ENCODE results near the gene CSNK2A1. TPM values are rescaled to one million over a fixed set of nuclear protein-coding genes. Genes with fewer than 3 reads are reported as not detected.

CSNK2A1 gene
- total and polyA plus RNA-seq, 2 of the 8 experiments (the other 6 are each of a cell fraction or from before 2014, with no cell fraction given), result 117 to 260 TPM

DNA sequence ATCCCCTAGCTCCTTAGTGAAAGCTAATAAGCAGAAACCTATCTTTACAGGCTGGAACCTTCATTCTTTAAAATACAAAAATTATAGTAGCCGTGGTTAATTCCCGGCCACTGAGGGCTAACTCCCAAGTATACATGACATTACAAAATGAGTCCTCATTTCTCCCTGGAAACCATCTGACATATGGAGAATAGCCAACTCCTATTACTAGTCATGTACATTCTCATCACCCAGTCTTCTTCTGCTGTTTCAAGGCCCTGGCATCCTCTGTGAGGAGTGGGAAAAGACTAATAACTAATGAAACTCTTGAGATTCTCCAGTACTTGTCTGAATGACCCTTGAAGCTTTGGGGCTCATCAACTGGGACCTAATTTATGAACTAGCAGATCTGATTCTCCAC lies 30.2 kb downstream of the CSNK2A1 start:
- H3K79me1 ChIP-seq (ENCODE audit: low read depth, low read length), result peaks cover 4% of the 10 kb centered on the region
- no peaks in the 10 kb centered on the region for H3K9me3 ChIP-seq (ENCODE audit: insufficient read depth in 2 of 2, low read depth in 1 of 2, low read length in 1 of 2)
- no peak overlapping the region for H4K5ac ChIP-seq (ENCODE audit: insufficient read length, low read depth, low read length)
- no peak overlapping the region for H3K56ac ChIP-seq (replicated peaks; ENCODE audit: insufficient read length, low read depth, low read length)
- H3K79me2 ChIP-seq (ENCODE audit: control insufficient read depth in 1 of 2, insufficient read depth in 2 of 2, low read length in 2 of 2), result peaks cover 40 to 99% of the 10 kb centered on the region in 2 experiments
- H2BK120ac ChIP-seq (replicated peaks; ENCODE audit: low read depth, low read length), result no peak overlapping the region
- WGBS, 2 experiments (ENCODE audit: extremely low coverage in 1 of 2, insufficient coverage in 1 of 2, insufficient read length in 1 of 2, insufficient replicate concordance in 2 of 2, low coverage in 1 of 2, low lambda C conversion rate in 2 of 2, missing lambda C conversion rate in 1 of 2), result 94% methylated on average over 2 of the region's 2 CpGs; no CpG with 5 or more reads in 1 of the 2 experiments
- H3K4ac ChIP-seq (replicated peaks; ENCODE audit: insufficient read length, low read depth, low read length), result no peak overlapping the region
- no peak overlapping the region for H3K4me3 ChIP-seq (ENCODE audit: extremely low read depth in 1 of 4, insufficient read depth in 2 of 4, low read depth in 3 of 4, low read length in 4 of 4)
- no peak overlapping the region for H2BK15ac ChIP-seq (ENCODE audit: low read length)
- no peak overlapping the region for H4K91ac ChIP-seq (replicated peaks; ENCODE audit: insufficient read length, low read length)
- H3K27me3 ChIP-seq (replicated peaks in 1 of 4; ENCODE audit: control insufficient read depth in 3 of 4, extremely low read depth in 1 of 4, insufficient read depth in 3 of 4, low read length in 3 of 4), result no peaks in the 10 kb centered on the region
- no peak overlapping the region for H2BK5ac ChIP-seq (ENCODE audit: low read depth, low read length)
- H3K36me3 ChIP-seq (ENCODE audit: control insufficient read depth in 2 of 4, insufficient read depth in 4 of 4, low read length in 3 of 4), result peaks cover under 1 to 3% (median under 1%) of the 10 kb centered on the region in 4 experiments; a peak in 5 of 8 replicates
- DNase-seq (ENCODE audit: low read depth in 1 of 2, low spot score in 2 of 2) (no peak), FAIRE-seq (no peak)
- no peak overlapping the region for H3K9ac ChIP-seq (replicated peaks in 1 of 4; ENCODE audit: extremely low read depth in 1 of 4, low read depth in 3 of 4, low read length in 3 of 4)
- H4K8ac ChIP-seq (ENCODE audit: extremely low read depth, insufficient read depth, low read length), result no peak overlapping the region
- H2AFZ ChIP-seq (ENCODE audit: low read length), result no peak overlapping the region
- H2BK12ac ChIP-seq (ENCODE audit: low read depth, low read length), result no peak overlapping the region
- H3K18ac ChIP-seq (ENCODE audit: extremely low read depth, low read length), result no peak overlapping the region
- H3K27ac ChIP-seq (ENCODE audit: low read depth, low read length), result no peak overlapping the region
- H3K4me2 ChIP-seq (ENCODE audit: insufficient read depth in 1 of 2, low read depth in 2 of 2, low read length in 2 of 2), result no peak overlapping the region
- no peaks in the 10 kb centered on the region for H3K4me1 ChIP-seq (replicated peaks in 1 of 4; ENCODE audit: control insufficient read depth in 3 of 4, insufficient read depth in 4 of 4, low read length in 3 of 4)
- POLR2A ChIA-PET (ENCODE audit: partially characterized antibody), result interaction anchor here (1.3 kb wide), 2 partner anchors 9 to 14 kb away, joined by 3 read pairs; no protein-coding TSS in a partner anchor
- no peak overlapping the region for H2AK5ac ChIP-seq (ENCODE audit: low read depth, low read length)
- H2BK20ac ChIP-seq (ENCODE audit: low read length), result no peak overlapping the region
- H3K23ac ChIP-seq (ENCODE audit: insufficient read length), result no peak overlapping the region
- H3K23me2 ChIP-seq (ENCODE audit: low read depth, low read length), result no peaks in the 10 kb centered on the region
- CTCF ChIA-PET (ENCODE audit: partially characterized antibody), result interaction anchor here (1.1 to 1.6 kb wide), 2 partner anchors 35 to 43 kb away, joined by 3 to 5 read pairs; no protein-coding TSS in a partner anchor
- no peak overlapping the region for H3K14ac ChIP-seq (ENCODE audit: insufficient read length)
- H4K20me1 ChIP-seq (replicated peaks in 1 of 2; ENCODE audit: control insufficient read depth in 1 of 2, insufficient read depth in 2 of 2, low read length in 2 of 2), result peaks cover 30 to 46% of the 10 kb centered on the region in 2 experiments
- TF ChIP-seq EP300 (IDR thresholded peaks at IDR 0.05; ENCODE audit: borderline replicate concordance in 1 of 2, low read depth in 2 of 2, low read length in 2 of 2) (no peak), TAF1 (IDR thresholded peaks at IDR 0.05; ENCODE audit: low read depth, low read length) (no peak), CREB1 (IDR thresholded peaks at IDR 0.05) (no peak), CHD1 (IDR thresholded peaks at IDR 0.05; ENCODE audit: low read depth, low read length) (no peak), KDM1A (IDR thresholded peaks at IDR 0.05; ENCODE audit: borderline replicate concordance, low read length) (no peak), CTCF (IDR thresholded peaks at IDR 0.05; ENCODE audit: control extremely low read depth in 1 of 3, insufficient read depth in 1 of 3, low read depth in 1 of 3, low read length in 3 of 3) (no peak), RNF2 (IDR thresholded peaks at IDR 0.05; ENCODE audit: borderline replicate concordance, low read depth, low read length, missing control alignments, poor library complexity, severe bottlenecking) (no peak), RFX5 (IDR thresholded peaks at IDR 0.05; ENCODE audit: borderline replicate concordance, low read depth, low read length) (no peak), BCL11A (IDR thresholded peaks at IDR 0.05; ENCODE audit: low read depth in 2 of 2, low read length in 2 of 2) (no peak)
- TF ChIP-seq, protein P1, sequence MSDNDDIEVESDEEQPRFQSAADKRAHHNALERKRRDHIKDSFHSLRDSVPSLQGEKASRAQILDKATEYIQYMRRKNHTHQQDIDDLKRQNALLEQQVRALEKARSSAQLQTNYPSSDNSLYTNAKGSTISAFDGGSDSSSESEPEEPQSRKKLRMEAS (IDR thresholded peaks at IDR 0.05), result no peak

Measured in H1 (cell line).